GM20000 (cell line): Measurements from ENCODE around the gene OR4C15.

Source experiments
- DNase-seq: peaks from one replicate; pipeline ENCODE4 v3.0.0; 2012; ENCODE audit warnings: low spot score
- TF ChIP-seq, protein P1 (sequence below): IDR thresholded peaks from 2 replicates; pipeline ENCODE4 v1.5.1; 2012; ENCODE audit warnings: mild to moderate bottlenecking, control low read depth; ENCODE audit errors: extremely low read depth, missing control alignments

The OR4C15 gene

DNA sequence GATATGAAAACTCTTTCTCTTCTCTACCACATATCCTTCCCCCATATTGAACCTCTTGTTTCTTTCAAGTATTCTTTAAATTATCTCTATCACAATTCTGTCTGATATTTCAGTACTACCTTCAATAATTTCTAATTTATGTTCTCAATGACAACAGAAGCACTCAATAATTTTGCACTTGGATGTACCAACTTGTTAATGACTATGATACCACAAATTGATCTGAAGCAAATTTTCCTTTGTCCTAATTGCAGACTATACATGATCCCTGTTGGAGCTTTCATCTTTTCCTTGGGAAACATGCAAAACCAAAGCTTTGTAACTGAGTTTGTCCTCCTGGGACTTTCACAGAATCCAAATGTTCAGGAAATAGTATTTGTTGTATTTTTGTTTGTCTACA, at the start of gene OR4C15:
Gene OR4C15 (plus strand): TSS at position 301 of the 400 bp plus-strand sequence. CDS start 0 bp downstream, at position 301.
- no peak for DNase-seq
- TF ChIP-seq, protein P1, sequence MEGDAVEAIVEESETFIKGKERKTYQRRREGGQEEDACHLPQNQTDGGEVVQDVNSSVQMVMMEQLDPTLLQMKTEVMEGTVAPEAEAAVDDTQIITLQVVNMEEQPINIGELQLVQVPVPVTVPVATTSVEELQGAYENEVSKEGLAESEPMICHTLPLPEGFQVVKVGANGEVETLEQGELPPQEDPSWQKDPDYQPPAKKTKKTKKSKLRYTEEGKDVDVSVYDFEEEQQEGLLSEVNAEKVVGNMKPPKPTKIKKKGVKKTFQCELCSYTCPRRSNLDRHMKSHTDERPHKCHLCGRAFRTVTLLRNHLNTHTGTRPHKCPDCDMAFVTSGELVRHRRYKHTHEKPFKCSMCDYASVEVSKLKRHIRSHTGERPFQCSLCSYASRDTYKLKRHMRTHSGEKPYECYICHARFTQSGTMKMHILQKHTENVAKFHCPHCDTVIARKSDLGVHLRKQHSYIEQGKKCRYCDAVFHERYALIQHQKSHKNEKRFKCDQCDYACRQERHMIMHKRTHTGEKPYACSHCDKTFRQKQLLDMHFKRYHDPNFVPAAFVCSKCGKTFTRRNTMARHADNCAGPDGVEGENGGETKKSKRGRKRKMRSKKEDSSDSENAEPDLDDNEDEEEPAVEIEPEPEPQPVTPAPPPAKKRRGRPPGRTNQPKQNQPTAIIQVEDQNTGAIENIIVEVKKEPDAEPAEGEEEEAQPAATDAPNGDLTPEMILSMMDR, result no peak

DNA sequence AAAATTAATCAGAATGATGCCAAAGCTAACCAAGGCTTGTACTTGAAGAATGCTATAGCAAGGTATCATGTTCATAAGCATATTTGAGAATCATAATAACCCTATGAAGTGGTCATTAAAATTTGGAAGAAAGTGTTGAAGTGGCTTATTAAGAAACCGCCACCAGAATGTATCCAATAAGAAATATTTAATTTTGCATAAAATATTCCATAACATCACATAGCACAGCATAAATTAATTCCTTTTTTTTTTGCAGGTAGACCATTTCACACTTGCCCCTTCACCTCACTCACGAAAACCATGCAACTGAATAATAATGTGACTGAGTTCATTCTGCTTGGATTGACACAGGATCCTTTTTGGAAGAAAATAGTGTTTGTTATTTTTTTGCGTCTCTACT, 17.6 kb downstream of the OR4C15 start, which contains the start of gene OR4C16:
Gene OR4C16 (plus strand): TSS at position 301 of the 400 bp plus-strand sequence. CDS start 0 bp downstream, at position 301.
- no peak for DNase-seq
- TF ChIP-seq, protein P1, result no peak

DNA sequence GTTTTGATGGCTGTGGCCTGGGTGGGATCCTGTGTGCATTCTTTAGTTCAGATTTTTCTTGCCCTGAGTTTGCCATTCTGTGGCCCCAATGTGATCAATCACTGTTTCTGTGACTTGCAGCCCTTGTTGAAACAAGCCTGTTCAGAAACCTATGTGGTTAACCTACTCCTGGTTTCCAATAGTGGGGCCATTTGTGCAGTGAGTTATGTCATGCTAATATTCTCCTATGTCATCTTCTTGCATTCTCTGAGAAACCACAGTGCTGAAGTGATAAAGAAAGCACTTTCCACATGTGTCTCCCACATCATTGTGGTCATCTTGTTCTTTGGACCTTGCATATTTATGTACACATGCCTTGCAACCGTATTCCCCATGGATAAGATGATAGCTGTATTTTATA, 18.3 kb downstream of the OR4C15 start:
- DNase-seq, result no peak

More for the DNA sequence above, 18.3 kb downstream of the OR4C15 start:
- TF ChIP-seq, protein P1, result no peak
